Measurements from ENCODE around the gene TNS4. TPM values are rescaled to one million over a fixed set of nuclear protein-coding genes. Genes with fewer than 3 reads are reported as not detected.
A peak's percentile ranks its signal among the peaks of the same experiment; 100 is the strongest.

The TNS4 gene
- total RNA-seq, 3 donors from 2014 or later, result 3.0 to 13.1 (median 3.3) TPM

DNA sequence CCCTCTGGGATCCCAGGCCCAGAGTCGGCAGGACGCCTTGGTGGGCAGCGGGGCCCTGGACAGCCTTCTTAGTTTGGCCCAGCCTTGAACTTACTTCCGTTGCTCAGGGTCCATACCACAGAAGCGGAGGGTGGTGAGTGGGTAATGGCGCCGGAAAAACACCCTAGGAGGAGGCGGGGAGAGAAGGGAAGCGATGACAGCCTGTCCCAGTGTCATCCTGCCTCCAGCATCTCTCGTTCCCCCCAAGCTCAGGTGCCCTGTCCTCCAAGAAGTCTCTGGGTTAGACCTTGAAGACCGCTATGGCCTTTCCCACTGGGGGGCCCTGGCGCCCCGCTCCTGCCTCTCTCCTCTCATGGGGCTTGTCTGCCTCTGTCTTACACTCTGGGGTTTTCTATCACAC, 22.9 kb downstream of the TNS4 start:
- no peak for TF ChIP-seq CTCF (IDR thresholded peaks at IDR 0.05)
- intact Hi-C loops (cut with DNase I, micrococcal nuclease), result no loop called here

DNA sequence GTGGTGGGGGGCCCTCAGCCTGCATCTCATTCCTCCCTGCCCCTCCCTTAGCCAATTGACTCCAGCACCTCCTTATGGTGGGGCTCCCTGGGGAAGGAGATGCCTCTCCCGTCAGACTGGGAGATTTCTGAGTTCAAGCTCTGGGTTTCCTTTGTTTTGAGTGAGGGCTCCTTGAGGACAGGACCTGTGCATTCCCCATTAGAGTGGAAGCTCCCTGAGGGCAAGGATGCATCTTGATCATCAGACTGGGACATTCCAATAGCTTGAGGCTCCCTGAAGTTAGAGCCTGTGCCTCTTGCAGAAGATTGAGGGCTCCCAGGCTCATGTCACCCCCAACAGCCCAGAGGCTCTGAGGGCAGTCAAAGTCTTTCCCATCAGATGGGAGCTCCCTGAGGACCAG, 23.6 kb downstream of the TNS4 start:
- Histone ChIP-seq H3K9me3 (no peaks in the 10 kb centered on the region), H3K4me3 (no peak overlapping the region), H3K36me3 (ENCODE audit: low read depth) (no peaks in the 10 kb centered on the region), H3K4me1 (ENCODE audit: low read depth) (peaks cover 16% of the 10 kb centered on the region)
- no peak for TF ChIP-seq CTCF (IDR thresholded peaks at IDR 0.05)
- ATAC-seq, result no peak
- no peak for DNase-seq
- intact Hi-C loops (cut with DNase I, micrococcal nuclease), result no loop called here

More for the DNA sequence above, 22.9 kb downstream of the TNS4 start:
- Histone ChIP-seq H3K4me3 (no peak overlapping the region), H3K9me3 (no peaks in the 10 kb centered on the region), H3K4me1 (ENCODE audit: low read depth) (peaks cover 16% of the 10 kb centered on the region), H3K36me3 (ENCODE audit: low read depth) (no peaks in the 10 kb centered on the region)
- DNase-seq (no peak), ATAC-seq (no peak)

- intact Hi-C loops (cut with DNase I, micrococcal nuclease), result loop anchor here in 1 of 2 donors (2.0 kb wide), 1 partner anchor 35 kb away; no protein-coding TSS in a partner anchor
- Histone ChIP-seq H3K9me3 (no peaks in the 10 kb centered on the region), H3K4me1 (ENCODE audit: low read depth) (peaks cover 4% of the 10 kb centered on the region), H3K4me3 (no peak overlapping the region), H3K36me3 (ENCODE audit: low read depth) (no peaks in the 10 kb centered on the region)
- DNase-seq (no peak), ATAC-seq (no peak)
- no peak for TF ChIP-seq CTCF (IDR thresholded peaks at IDR 0.05)
These were observed 26.1 kb downstream of the TNS4 start for GRCh38 chr17:40475234-40475908.

- no peaks in the 10 kb centered on the region for H3K36me3 ChIP-seq (ENCODE audit: low read depth)
- TF ChIP-seq CTCF (IDR thresholded peaks at IDR 0.05), result no peak
- intact Hi-C loops (cut with DNase I, micrococcal nuclease), result loop anchor here in 1 of 2 donors (2.0 kb wide), 1 partner anchor 34 kb away; no protein-coding TSS in a partner anchor
- H3K9me3 ChIP-seq, result no peaks in the 10 kb centered on the region
- H3K4me3 ChIP-seq, result no peak overlapping the region
- no peak for DNase-seq
- H3K4me1 ChIP-seq (ENCODE audit: low read depth), result peaks cover 4% of the 10 kb centered on the region
- no peak for ATAC-seq
These were observed 26.9 kb downstream of the TNS4 start for GRCh38 chr17:40474419-40475002.

DNA sequence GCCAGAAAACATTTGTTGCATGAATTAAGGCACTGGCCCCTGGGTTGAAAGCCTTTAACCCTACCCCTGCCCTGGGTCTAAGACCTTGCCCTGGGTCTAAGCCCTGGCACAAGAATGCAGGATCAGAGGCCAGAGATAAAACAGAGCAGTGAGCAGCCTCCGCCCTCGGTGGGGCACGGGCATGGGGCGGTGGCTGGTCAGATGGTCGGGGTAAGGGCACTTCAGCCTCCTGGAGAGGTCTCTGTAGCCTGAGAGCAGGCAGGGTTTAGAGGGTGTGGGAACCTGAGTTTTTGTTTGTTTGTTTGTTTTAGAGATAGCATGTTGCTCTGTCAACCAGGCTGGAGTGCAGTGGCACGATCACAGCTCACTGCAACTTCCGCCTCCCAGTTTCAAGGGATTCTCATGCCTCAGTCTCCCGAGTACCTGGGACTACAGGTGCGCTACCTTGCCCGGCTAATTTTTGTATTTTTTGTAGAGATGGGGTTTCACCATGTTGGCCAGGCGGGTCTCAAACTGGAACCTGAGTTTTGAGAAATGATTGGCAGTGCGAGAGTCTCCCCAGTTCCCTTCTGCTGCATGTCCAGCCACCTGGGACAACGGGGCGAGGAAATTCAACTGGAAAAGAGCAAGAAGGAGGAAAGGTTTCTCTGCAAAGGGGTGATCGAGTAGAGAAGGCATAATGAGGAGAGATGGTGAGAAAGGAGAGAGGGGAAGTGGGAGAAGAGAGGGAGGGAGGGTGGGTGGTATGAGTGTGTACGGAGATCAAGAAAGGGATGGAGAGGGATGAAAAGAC, 27.7 kb downstream of the TNS4 start:
- H3K36me3 ChIP-seq (ENCODE audit: low read depth), result no peaks in the 10 kb centered on the region
- H3K9me3 ChIP-seq, result no peaks in the 10 kb centered on the region
- DNase-seq (peak in 1 of 3 donors; percentile 25), ATAC-seq (no peak)
- H3K4me1 ChIP-seq (ENCODE audit: low read depth), result peaks cover 4% of the 10 kb centered on the region
- intact Hi-C loops (cut with DNase I, micrococcal nuclease), result loop anchor here in 1 of 2 donors (2.0 kb wide), 1 partner anchor 33 kb away; no protein-coding TSS in a partner anchor
- no peak for TF ChIP-seq CTCF (IDR thresholded peaks at IDR 0.05)
- no peak overlapping the region for H3K4me3 ChIP-seq
